Measurements from ENCODE around the gene ROBO1.

Gene ROBO1

DNA sequence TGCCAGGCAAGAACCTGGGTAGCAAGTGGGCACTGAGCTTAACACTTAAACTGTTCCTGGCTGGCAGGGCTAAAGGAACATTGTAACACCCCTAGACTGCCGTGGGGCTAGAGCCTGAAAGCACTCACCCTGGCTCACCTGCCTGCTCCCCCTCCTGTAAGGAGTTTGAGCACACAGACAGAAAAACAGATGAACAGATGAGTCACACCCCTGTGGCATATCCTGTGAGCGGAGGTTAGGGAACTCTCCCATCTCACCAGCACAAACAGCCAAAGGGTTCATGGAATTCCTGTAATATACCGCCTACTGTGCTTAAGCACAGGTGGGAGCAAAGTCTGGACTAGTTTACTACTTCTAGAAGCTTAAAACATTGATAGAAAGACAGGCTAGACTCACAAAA, 300.1 kb downstream of the ROBO1 start:
- DNase-seq (ENCODE audit: low read depth in 2 of 2), result no peak

DNA sequence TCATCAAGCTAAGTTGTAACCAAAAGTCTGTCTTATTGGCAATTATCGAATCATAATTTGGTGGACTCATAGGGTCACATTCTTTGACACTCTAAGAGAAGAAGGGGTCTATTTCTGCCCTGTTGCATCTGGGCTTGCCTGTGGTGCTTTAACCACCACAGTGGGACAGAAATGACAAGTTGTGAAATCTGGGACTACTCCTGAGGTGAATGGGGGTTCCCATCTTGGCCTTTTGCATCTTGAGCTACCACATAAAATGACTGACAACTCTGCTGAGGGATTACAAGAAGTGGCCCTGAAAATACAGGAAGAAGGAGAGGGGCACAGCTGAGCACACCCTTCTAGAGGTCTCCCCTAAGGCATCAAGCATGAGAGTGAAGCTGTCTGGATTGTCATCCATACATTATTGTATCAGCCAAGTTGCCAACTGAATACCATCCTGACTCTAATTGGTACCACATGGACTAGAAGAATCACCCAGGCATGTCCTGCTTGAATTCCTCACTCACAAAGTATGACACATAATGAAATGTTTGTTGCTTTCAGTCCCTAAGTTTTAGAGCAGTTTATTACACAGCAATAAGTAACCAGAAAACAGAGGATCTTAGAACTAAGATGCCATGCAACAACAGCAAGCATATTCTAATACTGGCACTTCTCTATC, 306.5 kb downstream of the ROBO1 start:
- no peak for DNase-seq (ENCODE audit: low read depth in 2 of 2)

DNA sequence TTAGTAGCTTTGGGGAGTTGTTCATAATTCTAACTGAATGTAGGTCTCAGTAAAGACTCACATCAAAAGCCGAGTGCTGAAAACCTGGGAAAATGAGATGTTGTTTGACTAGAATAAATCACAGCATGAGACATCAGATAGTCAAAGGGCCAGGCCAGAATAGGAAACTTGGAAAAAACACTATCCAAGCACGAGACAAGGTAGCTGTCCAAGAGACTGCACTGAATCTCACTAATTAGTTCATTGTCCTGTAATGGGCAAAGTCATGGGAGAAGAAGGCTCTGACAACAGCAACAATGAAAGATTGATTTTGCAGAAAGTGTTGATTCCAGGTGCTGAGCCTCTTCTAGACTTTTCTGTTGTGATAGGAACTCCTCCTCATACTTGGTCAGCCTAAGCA, 314.2 kb downstream of the ROBO1 start:
- DNase-seq (ENCODE audit: low read depth in 2 of 2), result no peak

DNA sequence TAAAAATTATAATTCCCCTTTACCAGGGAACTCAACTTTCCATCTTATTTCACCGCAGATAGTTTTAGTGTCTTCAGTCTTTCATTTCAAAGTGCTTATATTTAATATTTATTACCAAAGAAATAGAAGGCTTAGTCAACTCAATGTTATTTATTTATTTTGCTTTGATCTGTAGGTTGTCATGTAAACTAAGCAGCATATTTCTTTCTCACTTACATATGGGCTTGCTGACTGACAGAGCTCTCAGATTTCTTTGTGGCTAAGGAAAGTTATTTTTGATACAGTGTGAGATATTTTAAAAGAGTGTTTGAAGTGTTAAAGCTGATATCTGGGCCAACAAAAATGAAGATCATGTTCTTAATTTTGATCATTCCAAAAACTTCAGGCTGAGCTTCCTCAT, 331.4 kb downstream of the ROBO1 start:
- DNase-seq (ENCODE audit: low read depth in 2 of 2), result no peak

DNA sequence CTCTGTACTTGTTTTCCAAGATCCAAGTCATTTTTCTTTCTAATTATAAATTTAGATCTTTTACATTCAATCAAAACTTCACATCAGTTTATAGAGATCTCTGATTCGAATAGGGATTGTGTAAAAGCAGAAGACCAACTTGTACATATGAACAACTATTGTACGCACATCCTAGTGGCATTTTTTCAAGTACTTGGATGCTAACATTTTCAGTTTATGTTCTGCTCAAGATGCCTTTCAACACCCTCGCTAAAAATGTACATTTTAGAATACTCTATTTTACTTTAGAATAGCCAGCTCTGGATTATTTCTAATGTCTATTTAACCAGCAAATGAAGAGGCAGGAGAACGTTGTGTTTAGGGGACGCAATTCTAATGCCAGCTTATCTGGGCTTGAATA, 340.7 kb downstream of the ROBO1 start:
- no peak for DNase-seq (ENCODE audit: low read depth in 2 of 2)

DNA sequence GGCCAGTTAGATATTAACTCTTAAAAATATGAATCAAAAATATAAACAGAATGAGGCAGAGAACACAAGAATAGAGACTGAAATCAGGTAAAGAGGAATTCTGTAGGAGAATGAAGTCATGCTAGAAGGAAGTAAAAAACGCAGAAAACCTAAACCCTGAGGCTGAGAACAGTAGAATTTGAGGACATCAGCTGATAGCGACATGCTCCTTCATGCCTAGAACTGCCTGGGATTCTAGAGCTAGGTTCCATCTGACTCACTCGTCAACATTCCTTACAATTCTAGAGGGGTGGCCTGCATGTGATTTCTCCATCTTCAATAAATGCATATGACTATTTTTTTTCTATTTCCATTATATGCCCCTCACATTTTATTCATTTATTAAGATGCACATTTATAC, 343.0 kb downstream of the ROBO1 start:
- no peak for DNase-seq (ENCODE audit: low read depth in 2 of 2)

DNA sequence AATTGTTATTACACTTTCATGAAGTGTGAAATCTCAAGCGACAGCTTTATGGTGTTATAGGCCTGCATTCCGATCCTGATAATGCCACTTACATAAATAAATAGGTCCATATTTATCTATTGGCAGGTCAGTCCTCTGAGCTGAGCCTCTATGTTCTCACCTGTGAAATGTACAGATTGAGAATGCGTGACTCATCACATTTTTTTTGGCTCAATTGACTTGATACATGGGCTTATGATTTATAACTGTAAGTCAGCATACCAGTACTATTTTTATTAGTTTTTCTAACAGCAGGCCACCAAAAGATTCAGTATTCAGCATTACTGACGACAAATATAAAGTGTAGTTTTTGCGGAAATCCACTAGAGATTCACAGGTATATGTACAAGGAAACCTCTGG, 344.4 kb downstream of the ROBO1 start:
- DNase-seq (ENCODE audit: low read depth in 2 of 2), result no peak

DNA sequence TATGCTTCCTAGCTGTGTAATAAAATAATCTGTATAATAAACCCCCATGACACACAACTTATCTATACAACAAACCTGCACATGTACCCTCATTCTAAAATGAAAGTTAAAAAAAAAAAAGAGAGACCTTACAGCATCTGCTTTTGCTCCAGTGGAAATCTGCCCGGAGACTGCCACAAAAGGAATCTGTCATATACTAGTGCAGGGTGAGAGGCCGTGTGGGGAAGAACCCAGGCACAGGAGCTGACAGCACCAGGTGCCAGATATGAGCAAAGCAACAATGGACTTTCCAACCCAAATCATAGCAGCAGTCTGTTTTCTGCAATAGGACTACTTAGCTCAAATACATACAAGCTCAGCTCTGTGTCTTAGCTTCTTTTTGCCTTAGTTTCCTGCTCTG, 346.5 kb downstream of the ROBO1 start:
- DNase-seq (ENCODE audit: low read depth in 2 of 2), result no peak

DNA sequence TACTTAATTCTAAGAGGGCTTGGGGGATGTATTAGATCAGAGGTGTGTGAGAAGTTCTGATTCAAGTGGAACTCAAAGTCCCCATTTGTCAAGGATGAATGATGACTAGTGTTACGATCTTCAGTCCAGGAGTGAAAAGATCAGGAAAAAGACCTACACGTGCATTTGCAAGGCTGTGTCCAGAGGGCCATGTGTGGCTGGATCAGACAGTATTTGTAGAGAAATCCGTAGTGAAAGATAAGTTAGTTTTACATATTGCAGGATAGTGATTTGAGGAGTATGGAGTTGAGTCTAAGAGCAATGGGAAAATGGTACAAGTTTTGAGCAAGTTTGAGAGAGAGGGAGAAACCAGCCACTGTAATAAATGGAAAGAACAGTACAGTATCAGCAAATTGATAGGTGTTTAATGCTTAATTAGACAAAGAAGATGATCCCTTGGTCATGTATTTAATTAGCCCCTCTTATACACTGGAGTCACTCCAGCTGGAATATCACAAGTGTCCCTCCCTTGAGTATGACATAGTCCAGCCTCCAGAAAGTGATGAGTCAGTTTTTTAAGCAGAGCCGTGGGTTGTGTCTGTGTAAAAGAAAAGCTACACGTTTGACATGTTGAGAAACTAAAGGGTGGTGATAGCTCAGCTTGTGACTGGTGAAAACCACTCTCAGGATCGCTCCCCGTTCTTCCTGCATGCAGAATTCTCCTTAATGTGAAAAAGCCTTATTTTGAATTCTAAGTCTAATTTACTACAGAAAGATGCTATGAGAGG, 348.8 kb downstream of the ROBO1 start:
- DNase-seq (ENCODE audit: low read depth in 2 of 2), result no peak

DNA sequence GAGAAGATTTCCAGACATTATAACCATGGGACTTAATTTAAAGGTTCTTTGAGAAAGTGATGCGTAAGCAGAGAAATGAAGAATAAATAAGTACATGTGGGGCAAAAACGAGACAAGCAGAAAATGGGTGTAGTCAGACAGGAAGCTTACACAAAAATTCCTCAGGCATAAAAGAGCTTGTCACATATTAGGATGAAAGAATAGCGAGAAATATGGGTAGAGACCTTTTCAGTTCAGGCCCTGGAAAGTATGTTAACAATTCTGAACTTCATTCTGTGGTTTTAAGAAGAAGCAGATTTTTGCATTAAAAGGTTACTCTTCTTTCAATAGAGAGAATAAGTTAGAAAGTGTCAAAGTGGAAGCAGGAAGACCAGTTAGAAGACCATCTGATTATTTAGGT, 352.4 kb downstream of the ROBO1 start:
- no peak for DNase-seq (ENCODE audit: low read depth in 2 of 2)

DNA sequence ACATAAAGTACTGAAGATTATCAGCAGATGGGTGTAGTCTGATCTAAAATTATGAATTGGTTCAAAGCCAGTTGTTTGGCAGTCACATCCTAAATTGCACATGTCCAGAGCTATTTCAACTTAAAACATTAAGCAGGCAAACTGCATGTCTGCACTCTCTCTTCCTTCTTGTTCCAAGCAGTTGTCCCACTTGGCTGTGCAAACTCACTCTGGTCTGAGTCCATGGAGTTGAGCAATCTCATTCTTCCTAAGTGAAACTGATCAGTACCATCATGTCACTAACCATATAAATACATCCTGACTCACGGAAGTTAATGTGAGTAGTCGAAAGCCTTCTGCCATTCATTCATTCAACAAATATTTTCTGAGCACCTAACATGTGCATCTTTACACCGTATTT, 353.0 kb downstream of the ROBO1 start:
- no peak for DNase-seq (ENCODE audit: low read depth in 2 of 2)

DNA sequence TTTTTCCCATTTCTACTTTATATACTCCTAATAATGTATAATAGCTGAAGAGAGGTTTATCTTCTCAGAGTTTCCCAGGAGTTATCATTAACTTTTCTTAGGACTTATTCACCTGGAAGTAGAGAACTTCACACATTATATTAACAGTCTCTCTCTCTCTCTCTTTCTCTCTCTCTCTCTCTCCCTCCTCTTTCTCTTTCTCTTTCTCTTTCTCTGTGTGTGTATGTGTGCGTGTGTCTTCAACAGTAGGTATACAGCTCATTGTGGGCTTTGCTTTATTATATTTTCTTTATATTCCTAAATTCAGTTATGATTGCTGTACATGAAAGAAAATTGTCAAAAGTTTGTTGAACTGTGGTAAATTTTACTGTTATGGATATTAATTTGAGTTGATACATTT, 353.8 kb downstream of the ROBO1 start:
- DNase-seq (ENCODE audit: low read depth in 2 of 2), result no peak

DNA sequence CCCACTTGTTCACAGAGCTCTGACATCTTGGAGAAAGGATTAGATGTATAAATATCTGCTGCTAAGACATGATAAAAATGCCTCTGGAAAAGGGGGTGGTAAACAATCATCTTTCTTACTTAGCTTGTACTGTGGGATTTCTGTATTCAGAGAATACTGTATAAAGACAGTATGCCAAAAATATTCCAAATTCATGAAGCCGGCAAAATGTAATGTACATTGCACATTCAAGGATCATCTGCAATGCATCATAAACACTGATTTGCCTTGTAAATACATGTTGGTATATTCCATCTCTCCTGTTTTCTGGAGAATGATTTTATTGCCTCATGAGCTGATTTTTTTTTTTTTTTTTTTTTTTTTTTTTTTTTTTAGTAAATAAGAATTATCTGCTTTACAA, 355.3 kb downstream of the ROBO1 start:
- DNase-seq (ENCODE audit: low read depth in 2 of 2), result no peak

DNA sequence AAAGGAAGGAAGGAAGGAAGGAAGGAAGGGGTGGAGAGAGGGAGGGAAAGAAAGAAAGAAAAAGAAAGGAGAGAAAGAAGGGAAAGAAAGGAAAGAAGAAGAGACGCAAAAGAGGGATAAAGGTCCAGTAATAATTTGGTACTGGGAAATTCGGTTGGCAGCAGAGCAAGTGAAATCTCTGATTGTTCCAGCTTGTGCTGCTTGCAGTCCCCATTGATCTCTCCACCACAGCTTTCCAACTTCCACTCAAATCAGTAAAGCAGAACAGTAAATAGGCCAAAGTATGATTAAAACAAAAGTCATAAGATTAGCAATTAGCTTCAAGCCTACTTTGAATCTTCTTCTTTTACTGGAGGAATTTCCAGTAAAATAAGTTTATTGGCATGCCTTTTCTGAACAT, 357.2 kb downstream of the ROBO1 start:
- DNase-seq (ENCODE audit: low read depth in 2 of 2), result no peak

DNA sequence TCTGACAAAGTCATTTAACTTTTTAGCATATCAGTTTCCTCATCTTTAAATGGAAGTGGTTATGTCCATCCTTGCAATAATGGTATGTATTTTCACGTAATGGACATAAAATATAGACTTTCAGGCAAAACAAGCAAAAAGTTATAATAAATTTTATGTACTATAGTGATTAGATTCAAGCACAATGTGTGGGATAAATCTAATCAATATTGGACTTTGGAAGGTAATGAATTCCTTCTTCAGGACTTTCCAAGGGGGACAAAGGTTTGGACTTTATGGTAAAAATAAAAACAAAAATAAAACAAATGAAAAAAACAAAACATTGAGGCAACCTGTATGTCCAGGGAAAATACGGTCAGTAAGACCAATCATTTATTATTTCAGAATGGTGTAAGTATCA, 357.7 kb downstream of the ROBO1 start:
- no peak for DNase-seq (ENCODE audit: low read depth in 2 of 2)

DNA sequence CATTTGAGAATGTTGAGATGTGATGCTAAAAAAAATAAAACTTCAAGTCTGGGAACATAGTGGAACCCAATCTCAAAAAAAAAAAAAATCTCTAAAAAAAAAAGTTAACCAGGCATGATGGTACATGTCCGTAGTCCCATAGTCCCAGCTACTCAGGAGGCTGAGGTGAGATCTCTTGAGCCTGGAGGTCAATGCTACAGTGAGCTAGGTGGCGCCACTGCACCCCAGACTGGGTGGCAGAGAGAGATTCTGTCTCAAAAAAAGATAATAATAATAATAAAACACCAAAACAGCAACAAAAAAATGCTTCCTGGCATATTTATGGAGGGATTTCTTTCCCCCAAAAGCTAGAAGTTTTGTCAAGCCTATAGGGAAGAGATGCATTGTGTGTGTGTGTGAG, 361.6 kb downstream of the ROBO1 start:
- DNase-seq (ENCODE audit: low read depth in 2 of 2), result no peak

DNA sequence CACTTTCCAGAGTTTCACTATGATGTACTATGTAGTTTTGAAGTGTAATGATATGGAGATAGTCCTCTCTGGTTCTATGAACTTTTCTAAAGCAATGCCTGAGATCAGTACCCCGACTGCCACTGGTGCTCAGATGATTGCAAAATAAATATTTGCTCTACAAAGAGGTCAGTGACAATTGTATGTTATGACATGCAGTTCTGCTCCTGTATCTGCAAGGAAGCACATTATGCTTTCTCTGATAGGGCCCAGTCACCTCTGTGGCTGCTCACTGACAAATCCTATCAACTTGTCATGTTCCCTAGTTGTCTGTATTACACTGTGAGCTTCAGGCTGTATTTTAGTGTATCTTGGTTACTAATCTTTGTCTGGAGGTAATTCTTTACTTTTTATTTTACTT, 362.6 kb downstream of the ROBO1 start:
- no peak for DNase-seq (ENCODE audit: low read depth in 2 of 2)

DNA sequence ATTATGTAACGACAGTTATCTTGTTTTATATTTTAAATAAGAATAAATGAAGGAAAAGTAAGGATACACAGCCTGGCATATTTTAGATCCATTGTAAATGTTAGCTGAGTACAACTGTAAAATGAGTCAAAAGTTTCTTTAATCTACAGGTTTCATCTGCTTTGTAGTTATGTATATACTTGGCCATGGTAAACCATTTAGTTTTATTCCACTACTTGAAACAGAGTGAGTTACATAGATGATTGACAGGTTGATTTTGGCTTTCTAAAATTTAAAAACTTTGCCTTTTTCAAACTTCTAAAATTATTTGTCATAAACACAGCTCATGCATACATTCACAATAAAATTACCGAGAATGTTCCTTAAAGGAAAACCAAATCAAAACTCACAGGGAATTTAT, 371.2 kb downstream of the ROBO1 start:
- DNase-seq (ENCODE audit: low read depth in 2 of 2), result no peak

DNA sequence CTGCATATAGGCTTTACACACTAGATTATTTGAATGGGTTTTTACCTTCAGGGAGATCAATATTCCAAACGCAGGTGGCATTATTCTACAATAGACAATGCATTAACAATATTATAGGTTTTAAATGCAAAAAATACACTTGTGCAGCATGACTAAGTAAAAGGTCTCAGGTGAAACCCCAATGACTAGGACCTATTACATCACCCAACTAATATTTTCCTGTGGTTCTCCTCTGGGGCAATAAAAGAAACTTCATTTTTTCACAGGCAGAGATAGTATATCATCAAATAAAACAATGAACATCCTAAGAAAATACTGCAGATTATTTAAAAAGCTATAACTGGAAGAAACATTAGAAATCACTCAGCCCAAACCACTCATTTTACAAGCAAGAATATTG, 375.3 kb downstream of the ROBO1 start:
- DNase-seq (ENCODE audit: low read depth in 2 of 2), result no peak

DNA sequence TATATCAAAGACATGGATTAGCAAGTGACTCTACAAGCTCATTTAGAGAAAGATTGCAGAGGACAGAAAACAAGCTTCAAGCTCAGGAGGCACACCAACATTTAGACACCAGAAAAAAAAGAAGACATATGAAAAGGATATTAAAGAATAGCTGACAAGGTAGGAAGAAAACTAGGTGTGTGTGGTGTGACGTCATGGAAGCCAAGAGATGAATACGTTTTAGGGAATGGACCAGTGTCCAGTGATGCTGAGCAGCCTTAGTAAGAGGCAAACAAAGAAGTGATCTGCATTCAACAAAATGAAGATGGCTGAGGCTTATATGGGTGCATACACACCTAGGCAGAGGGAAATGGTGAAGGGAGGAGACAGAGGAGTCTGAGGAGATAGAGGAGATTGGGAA, 377.4 kb downstream of the ROBO1 start:
- DNase-seq (ENCODE audit: low read depth in 2 of 2), result no peak

DNA sequence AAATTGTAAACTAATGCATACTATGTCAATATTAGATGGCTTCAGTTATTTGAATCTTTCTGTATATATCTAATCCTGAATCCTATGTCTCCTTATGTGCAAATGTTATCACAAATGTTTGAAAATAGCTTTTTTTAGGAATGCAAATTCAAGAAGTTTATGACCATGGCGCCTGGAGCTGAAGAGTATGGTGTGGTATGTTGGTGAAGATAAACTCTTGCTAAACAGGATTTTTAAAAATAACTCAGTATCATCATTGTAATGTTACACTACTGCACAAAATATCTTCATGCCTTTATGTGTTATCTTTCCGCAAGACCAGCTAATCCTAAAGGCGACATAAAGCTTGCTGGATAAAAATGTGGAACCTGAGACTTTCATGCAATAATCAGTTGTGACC, 382.6 kb downstream of the ROBO1 start:
- no peak for DNase-seq (ENCODE audit: low read depth in 2 of 2)

DNA sequence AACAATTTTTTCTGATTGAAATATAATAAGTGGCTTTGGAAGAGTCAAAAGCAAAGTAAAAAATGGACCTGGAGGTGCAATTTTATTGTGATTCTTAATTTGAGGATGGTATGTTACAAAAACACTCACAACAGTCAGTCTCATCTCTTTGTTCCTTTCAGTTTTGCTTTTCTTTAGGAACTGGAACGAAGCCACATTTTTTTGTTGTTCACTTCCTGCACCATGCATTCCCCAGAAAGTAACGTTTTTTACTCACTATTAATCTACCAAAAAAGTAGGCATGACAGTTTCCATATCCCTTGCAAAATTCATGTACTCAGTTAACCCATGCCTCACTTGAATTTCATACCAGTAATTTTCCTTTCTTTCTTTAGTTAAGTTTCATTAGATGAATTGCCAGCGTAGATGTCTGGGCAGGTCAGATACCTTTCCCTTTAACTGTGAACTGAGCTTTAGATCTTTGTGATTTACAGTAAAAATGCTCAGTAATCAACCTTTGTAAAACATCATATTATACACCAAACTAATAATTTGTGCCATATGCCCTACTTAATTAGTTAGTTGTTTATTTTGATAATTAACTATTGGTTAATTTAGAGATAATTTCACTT, 384.3 kb downstream of the ROBO1 start:
- DNase-seq (ENCODE audit: low read depth in 2 of 2), result no peak

DNA sequence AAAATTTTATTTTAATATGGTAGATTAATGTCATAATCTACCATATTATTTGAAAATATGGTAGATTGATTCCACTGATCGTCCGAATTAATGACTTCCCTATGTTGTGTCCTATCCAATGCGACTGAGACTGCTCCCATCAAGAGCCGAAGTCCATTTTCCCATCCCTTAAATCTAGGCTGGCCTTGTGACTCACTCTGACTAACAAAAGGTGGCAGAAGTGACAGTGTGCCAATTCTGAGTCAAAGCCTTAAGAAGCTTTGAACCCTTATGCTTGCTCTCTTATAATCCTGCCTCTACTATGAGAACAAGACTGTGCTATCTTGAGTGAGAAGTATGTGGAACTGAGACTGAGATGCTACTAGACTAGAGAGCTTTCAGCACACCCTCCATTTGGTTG, 387.2 kb downstream of the ROBO1 start:
- no peak for DNase-seq (ENCODE audit: low read depth in 2 of 2)

Data from stimulated activated CD8-positive, alpha-beta memory T cell treated with anti-CD3 and anti-CD28 coated beads, Interleukin-2, amount 100 ng/mL, for 1 hour (primary cell).